ELR (cell line): ENCODE results near the gene THRB.
A peak's percentile ranks its signal among the peaks of the same experiment; 100 is the strongest.

Experiments
- DNase-seq: peaks from one replicate; pipeline ENCODE4 v3.0.0-alpha.2; 2015; ENCODE audit warnings: low read depth

The THRB gene

GRCh38 chr3:24375947-24376384 is 118.7 kb downstream of the THRB start:
- no peak for DNase-seq

GRCh38 chr3:24374801-24375200 is 119.8 kb downstream of the THRB start:
- DNase-seq, result no peak

GRCh38 chr3:24373198-24373959 is 121.3 kb downstream of the THRB start:
- no peak for DNase-seq

GRCh38 chr3:24372559-24373197 is 122.0 kb downstream of the THRB start:
- no peak for DNase-seq

GRCh38 chr3:24370352-24371090 is 124.1 kb downstream of the THRB start:
- DNase-seq, result no peak

GRCh38 chr3:24368605-24369004 is 126.0 kb downstream of the THRB start:
- DNase-seq, result no peak

GRCh38 chr3:24367664-24368264 is 126.9 kb downstream of the THRB start:
- no peak for DNase-seq

- DNase-seq, result no peak
These were observed 127.4 kb downstream of the THRB start for GRCh38 chr3:24367216-24367615.

GRCh38 chr3:24365168-24365567 is 129.5 kb downstream of the THRB start:
- DNase-seq, result peak; percentile 87

GRCh38 chr3:24364359-24364758 is 130.3 kb downstream of the THRB start:
- no peak for DNase-seq

- no peak for DNase-seq
These were observed 131.4 kb downstream of the THRB start for GRCh38 chr3:24363242-24363641.

GRCh38 chr3:24361623-24362022 is 133.0 kb downstream of the THRB start:
- DNase-seq, result no peak

GRCh38 chr3:24360957-24361356 is 133.7 kb downstream of the THRB start:
- DNase-seq, result no peak

GRCh38 chr3:24359645-24360462 is 134.8 kb downstream of the THRB start:
- no peak for DNase-seq

- no peak for DNase-seq
These were observed 135.5 kb downstream of the THRB start for GRCh38 chr3:24359102-24359501.

GRCh38 chr3:24357635-24358034 is 137.0 kb downstream of the THRB start:
- no peak for DNase-seq

- no peak for DNase-seq
These were observed 138.8 kb downstream of the THRB start for GRCh38 chr3:24355806-24356205.

- DNase-seq, result no peak
These were observed 140.4 kb downstream of the THRB start for GRCh38 chr3:24354230-24354629.

- DNase-seq, result no peak
These were observed 141.6 kb downstream of the THRB start for GRCh38 chr3:24352893-24353553.

- DNase-seq, result no peak
These were observed 142.7 kb downstream of the THRB start for GRCh38 chr3:24351779-24352469.
